Activated gamma-delta T cell treated with anti-CD3 and anti-CD28 coated beads, Interleukin-2, amount 50 U/mL, for 16 hours (primary cell): Measurements from ENCODE around the gene WLS.

ENCODE experiments used
- DNase-seq: peaks from one replicate; pipeline ENCODE4 v3.0.0-alpha.2; 2020; ENCODE audit warnings: low read depth

WLS gene

GRCh38 chr1:68227598-68227997 lies 4.7 kb downstream of the WLS start:
- no peak for DNase-seq

GRCh38 chr1:68225781-68226180 lies 6.5 kb downstream of the WLS start:
- DNase-seq, result no peak

GRCh38 chr1:68223687-68224086 lies 8.6 kb downstream of the WLS start:
- DNase-seq, result no peak

- no peak for DNase-seq
Measured at GRCh38 chr1:68221980-68222373, 10.3 kb downstream of the WLS start.

- DNase-seq, result no peak
Measured at GRCh38 chr1:68221001-68221979, 11.0 kb downstream of the WLS start.

- no peak for DNase-seq
Measured at GRCh38 chr1:68220420-68220819, 11.9 kb downstream of the WLS start.

GRCh38 chr1:68218490-68218889 lies 13.8 kb downstream of the WLS start:
- DNase-seq, result no peak

- DNase-seq, result no peak
Measured at GRCh38 chr1:68217618-68218017, 14.7 kb downstream of the WLS start.

- DNase-seq, result no peak
Measured at GRCh38 chr1:68217060-68217554, 15.2 kb downstream of the WLS start.

GRCh38 chr1:68216089-68216772 lies 16.1 kb downstream of the WLS start:
- DNase-seq, result no peak

GRCh38 chr1:68213843-68214242 lies 18.5 kb downstream of the WLS start:
- no peak for DNase-seq

GRCh38 chr1:68211761-68212380 lies 20.5 kb downstream of the WLS start:
- DNase-seq, result no peak

- no peak for DNase-seq
Measured at GRCh38 chr1:68210829-68211228, 21.5 kb downstream of the WLS start.

- no peak for DNase-seq
Measured at GRCh38 chr1:68210027-68210426, 22.3 kb downstream of the WLS start.

GRCh38 chr1:68206848-68207689 lies 25.3 kb downstream of the WLS start:
- DNase-seq, result no peak

GRCh38 chr1:68205794-68206358 lies 26.4 kb downstream of the WLS start:
- no peak for DNase-seq

GRCh38 chr1:68204977-68205630 lies 27.2 kb downstream of the WLS start:
- no peak for DNase-seq

GRCh38 chr1:68202239-68202832 lies 30.0 kb downstream of the WLS start:
- DNase-seq, result no peak

- DNase-seq, result no peak
Measured at GRCh38 chr1:68201546-68202238, 30.6 kb downstream of the WLS start.

GRCh38 chr1:68199603-68200002 lies 32.7 kb downstream of the WLS start:
- no peak for DNase-seq
